ENCODE measurements around the gene SEBOX. TPM values are rescaled to one million over a fixed set of nuclear protein-coding genes. Genes with fewer than 3 reads are reported as not detected.
A peak's percentile ranks its signal among the peaks of the same experiment; 100 is the strongest.

Gene SEBOX
- total RNA-seq, 1 donor from 2014 or later = not detected

DNA sequence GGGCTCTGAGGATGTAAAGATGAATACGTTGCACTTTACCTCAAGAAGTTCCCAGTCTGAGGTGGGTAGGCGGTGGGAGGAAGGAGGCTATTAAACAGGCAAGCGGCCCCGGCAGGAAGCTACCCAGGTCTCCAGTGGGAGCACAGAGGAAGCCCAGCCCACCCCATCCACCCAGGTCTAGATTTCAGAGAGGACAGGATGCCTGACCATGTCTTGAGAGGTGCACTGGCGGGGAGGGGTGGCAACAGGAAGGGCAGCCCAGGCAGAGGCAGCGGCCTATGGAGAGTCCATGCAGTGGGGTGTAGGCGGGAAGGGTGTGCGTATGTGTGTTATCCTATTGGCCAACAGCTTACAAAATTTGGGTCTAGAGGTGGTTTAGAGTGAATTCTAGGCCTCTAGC, 20.4 kb upstream of the SEBOX start:
- H3K36me3 Mint-ChIP-seq (ENCODE audit: low read depth) = peaks cover 34% of the 10 kb centered on the region
- H3K9me3 Mint-ChIP-seq = no peaks in the 10 kb centered on the region
- H3K27me3 Mint-ChIP-seq = peaks cover 8% of the 10 kb centered on the region
- peak overlapping the region; percentile 93 for H3K4me3 Mint-ChIP-seq
- intact Hi-C loops (cut with micrococcal nuclease) = no loop called here
- peaks cover 20% of the 10 kb centered on the region for H3K4me1 Mint-ChIP-seq
- peak overlapping the region; percentile 86 for H3K27ac Mint-ChIP-seq
- no peak for DNase-seq

DNA sequence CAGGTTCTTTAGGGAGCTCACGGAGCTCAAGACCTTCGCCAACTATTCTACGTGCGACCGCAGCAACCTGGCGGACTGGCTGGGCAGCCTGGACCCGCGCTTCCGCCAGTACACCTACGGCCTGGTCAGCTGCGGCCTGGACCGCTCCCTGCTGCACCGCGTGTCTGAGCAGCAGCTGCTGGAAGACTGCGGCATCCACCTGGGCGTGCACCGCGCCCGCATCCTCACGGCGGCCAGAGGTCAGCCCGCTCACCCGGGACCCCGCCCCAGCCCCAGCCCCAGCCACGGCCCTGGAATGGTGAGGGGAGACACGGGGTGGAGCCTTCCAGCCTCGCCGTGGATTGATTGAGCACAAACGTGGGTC, 20.0 kb upstream of the SEBOX start:
- intact Hi-C loops (cut with micrococcal nuclease) = no loop called here
- Mint-ChIP-seq H3K36me3 (ENCODE audit: low read depth) (peaks cover 32% of the 10 kb centered on the region), H3K9me3 (no peaks in the 10 kb centered on the region), H3K4me1 (peaks cover 23% of the 10 kb centered on the region), H3K27ac (peak overlapping the region; percentile 86), H3K4me3 (peak overlapping the region; percentile 93), H3K27me3 (peaks cover 8% of the 10 kb centered on the region)
- DNase-seq = peak; percentile 71

DNA sequence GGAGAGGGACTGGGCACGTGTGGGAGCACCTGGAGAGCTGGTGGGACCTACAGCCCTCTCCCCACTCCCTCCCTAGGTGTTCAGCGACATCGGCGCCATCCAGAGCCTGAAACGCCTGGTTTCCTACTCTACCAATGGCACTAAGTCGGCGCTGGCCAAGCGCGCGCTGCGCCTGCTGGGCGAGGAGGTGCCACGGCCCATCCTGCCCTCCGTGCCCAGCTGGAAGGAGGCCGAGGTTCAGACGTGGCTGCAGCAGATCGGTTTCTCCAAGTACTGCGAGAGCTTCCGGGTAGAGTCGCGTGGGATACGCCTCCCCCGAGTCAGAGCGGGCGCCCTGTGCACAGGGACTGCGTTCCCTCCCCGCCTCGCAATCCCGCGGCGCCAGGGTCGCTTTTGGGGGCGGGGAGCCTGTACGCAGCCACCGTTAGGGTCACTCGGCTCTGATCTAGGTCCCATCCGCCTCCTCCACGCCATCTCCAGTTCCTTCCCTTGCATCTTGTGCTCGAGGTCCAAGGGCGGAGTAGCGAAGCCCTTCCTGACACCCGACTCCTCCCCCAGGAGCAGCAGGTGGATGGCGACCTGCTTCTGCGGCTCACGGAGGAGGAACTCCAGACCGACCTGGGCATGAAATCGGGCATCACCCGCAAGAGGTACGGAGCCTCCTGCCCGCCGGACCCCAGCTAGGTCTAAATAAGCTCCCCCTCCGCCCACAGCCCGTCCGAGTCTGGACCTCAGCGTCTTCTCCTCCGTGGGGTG, 19.5 kb upstream of the SEBOX start:
- DNase-seq = peak; percentile 91
- H3K27ac Mint-ChIP-seq = peak overlapping the region; percentile 86
- intact Hi-C loops (cut with micrococcal nuclease) = loop anchor here (1.0 kb wide), 1 partner anchor 12 kb away; no protein-coding TSS in a partner anchor
- peaks cover 27% of the 10 kb centered on the region for H3K36me3 Mint-ChIP-seq (ENCODE audit: low read depth)
- peak overlapping the region; percentile 93 for H3K4me3 Mint-ChIP-seq
- no peaks in the 10 kb centered on the region for H3K9me3 Mint-ChIP-seq
- H3K4me1 Mint-ChIP-seq = peaks cover 23% of the 10 kb centered on the region
- peaks cover 8% of the 10 kb centered on the region for H3K27me3 Mint-ChIP-seq

DNA sequence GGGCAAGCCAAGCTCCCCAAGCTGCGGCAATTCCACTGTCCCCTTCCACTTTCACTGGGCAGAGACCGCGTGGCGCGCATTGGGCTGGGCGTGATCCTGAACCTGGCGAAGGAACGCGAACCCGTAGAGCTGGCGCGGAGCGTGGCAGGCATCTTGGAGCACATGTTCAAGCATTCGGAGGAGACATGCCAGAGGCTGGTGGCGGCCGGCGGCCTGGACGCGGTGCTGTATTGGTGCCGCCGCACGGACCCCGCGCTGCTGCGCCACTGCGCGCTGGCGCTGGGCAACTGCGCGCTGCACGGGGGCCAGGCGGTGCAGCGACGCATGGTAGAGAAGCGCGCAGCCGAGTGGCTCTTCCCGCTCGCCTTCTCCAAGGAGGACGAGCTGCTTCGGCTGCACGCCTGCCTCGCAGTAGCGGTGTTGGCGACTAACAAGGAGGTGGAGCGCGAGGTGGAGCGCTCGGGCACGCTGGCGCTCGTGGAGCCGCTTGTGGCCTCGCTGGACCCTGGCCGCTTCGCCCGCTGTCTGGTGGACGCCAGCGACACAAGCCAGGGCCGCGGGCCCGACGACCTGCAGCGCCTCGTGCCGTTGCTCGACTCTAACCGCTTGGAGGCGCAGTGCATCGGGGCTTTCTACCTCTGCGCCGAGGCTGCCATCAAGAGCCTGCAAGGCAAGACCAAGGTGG, 16.3 kb upstream of the SEBOX start:
- Mint-ChIP-seq H3K4me3 (peak overlapping the region; percentile 23), H3K9me3 (no peaks in the 10 kb centered on the region)

DNA sequence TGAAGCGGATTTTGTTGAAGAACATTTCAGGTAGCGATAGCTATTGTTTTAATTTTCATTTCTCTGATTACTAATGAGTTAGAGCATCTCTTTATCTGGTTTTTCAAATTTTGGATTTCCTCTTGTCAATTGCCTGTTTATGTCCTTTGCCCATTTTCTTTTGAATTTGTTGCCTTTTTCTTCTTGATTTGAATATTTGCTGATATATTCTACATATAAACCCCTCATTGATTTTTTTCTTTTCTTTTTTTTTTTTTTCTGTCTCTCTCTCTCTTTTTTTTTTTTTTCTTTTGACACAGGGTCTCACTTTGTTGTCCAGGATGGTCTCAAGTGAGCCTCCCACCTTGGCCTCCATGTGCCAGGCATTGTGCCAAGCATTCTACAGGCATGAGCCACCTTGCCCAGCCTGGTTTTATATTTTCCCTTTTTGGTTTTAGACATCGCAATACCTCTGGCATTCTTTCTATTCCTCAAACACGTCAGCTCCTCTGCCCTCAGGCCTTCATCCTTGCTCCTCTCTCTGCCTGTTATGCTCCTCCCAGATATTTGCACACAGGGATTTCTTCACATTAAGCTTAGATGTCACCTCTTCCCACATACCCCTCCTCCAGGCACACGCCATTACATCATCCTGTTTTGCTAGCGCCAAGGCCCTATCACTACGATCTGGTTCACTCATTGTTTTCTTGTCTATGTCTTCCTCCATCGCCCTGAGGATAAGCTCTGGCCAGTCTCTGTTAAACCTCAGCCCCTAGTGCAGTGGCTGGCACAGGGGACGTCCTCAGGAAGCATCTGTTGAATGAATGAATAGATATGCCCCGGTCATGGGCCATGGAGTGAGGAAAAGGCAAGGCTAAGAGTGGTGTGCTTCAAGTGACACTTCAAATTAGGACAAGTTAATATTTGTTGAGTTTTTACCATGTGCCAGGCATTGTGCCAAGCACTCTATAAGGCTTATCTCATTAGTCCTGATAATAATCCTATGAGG, 15.1 kb upstream of the SEBOX start:
- Mint-ChIP-seq H3K27me3 (peaks cover 8% of the 10 kb centered on the region), H3K27ac (no peak overlapping the region), H3K9me3 (no peaks in the 10 kb centered on the region), H3K4me1 (peaks cover 19% of the 10 kb centered on the region), H3K36me3 (ENCODE audit: low read depth) (peaks cover 15% of the 10 kb centered on the region), H3K4me3 (no peak overlapping the region)
- intact Hi-C loops (cut with micrococcal nuclease) = no loop called here
- DNase-seq = no peak

More for the DNA sequence above, 16.3 kb upstream of the SEBOX start:
- intact Hi-C loops (cut with micrococcal nuclease) = no loop called here
- Mint-ChIP-seq H3K4me1 (peaks cover 23% of the 10 kb centered on the region), H3K27ac (no peak overlapping the region), H3K27me3 (peaks cover 8% of the 10 kb centered on the region), H3K36me3 (ENCODE audit: low read depth) (peaks cover 18% of the 10 kb centered on the region)
- DNase-seq = peak; percentile 75

DNA sequence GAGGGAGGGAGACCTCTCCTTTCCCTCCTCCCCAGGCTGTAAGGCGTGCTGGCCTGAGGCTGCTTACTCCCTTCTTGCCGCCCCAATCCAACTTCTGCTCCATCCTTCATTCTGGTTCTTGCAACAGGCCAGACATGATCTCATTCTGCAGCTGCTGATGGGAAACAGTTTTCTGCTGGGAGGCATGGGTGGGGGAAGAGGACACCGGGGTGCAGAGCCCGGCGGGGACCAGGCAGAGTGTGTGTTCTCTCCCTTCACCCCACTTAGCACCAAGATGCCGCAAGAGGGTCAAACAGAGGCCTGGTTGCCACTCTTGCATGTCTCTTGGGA, 7.9 kb upstream of the SEBOX start:
- Mint-ChIP-seq H3K4me1 (peaks cover 21% of the 10 kb centered on the region), H3K4me3 (peak overlapping the region; percentile 85), H3K9me3 (no peaks in the 10 kb centered on the region), H3K27me3 (no peaks in the 10 kb centered on the region), H3K36me3 (ENCODE audit: low read depth) (peaks cover 9% of the 10 kb centered on the region), H3K27ac (peak overlapping the region; percentile 84)
- DNase-seq = no peak
- intact Hi-C loops (cut with micrococcal nuclease) = loop anchor here (1.0 kb wide), 1 partner anchor 11 kb away; no protein-coding TSS in a partner anchor

DNA sequence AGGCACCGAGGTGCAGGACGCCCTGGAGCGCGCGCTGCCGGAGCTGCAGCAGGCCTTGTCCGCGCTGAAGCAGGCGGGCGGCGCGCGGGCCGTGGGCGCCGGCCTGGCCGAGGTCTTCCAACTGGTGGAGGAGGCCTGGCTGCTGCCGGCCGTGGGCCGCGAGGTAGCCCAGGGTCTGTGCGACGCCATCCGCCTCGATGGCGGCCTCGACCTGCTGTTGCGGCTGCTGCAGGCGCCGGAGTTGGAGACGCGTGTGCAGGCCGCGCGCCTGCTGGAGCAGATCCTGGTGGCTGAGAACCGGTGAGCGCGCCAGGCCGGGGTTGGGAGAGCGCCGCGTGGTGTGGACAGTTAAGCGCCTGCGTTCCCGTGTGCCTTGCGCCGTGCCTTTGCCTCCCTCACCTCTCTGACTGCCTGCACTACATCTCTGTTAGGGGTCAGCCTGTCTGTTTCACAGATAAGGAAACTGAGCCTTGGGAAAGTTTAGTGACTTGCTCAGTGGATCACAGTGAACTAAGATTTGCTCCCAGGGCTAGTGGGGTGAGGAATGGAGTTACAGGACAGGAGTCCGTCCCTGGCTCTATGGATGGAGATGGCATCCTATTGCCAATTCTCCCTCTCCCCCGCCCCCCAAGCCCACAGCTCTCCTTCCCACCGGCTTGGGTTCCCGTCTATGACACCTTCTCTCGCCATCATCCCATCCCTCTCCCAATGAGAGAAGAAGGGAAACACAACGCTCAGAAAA, 7.4 kb upstream of the SEBOX start:
- Mint-ChIP-seq H3K4me3 (peak overlapping the region; percentile 85), H3K36me3 (ENCODE audit: low read depth) (peaks cover 9% of the 10 kb centered on the region), H3K9me3 (no peaks in the 10 kb centered on the region), H3K4me1 (peaks cover 21% of the 10 kb centered on the region), H3K27me3 (no peaks in the 10 kb centered on the region), H3K27ac (peak overlapping the region; percentile 84)
- peak; percentile 76 for DNase-seq
- intact Hi-C loops (cut with micrococcal nuclease) = loop anchor here (1.0 kb wide), 1 partner anchor 12 kb away; no protein-coding TSS in a partner anchor

DNA sequence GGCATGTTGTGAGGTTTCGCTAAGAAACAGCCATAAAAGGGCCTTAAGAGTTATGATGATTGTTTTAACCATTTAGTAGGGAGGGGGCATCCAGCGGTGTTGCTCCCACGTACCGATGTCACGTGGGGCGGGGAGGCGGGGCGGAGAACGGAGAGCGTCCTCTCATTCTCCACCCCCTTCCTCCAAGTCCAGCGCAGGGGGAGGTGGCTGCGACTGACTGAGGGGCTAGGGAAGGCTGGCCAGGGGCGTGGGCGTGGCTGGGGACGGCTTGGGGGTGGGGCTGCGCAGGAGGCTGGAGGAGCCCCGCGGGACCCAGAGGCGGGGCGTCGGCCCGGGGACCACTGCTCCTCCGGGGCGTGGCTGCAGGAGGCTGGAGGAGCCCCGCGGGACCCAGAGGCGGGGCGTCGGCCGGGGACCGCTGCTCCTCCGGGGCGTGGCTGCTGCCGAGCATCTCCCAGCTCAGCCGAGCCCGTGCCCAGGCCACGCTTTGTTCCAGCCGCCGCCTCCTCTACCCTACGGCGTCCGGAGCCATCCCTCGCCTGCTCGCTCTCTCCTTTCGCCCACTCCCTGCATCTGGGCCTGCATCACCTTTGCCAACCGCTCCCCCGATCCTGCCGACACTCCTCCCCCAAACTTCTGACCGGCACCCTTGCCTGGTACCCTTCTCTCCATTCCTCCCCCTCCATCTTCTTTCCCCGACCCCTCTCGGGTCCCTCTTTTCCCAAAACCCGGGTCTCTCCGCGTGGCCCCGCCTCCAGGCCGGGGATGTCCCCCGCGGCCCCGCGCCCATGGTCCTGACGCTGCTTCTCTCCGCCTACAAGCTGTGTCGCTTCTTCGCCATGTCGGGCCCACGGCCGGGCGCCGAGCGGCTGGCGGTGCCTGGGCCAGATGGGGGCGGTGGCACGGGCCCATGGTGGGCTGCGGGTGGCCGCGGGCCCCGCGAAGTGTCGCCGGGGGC, 6.5 kb upstream of the SEBOX start, which contains the start of gene SARM1:
Gene SARM1 (plus strand): TSS at position 450 of the 958 bp plus-strand sequence. CDS start 339 bp downstream, at position 789.
- Mint-ChIP-seq H3K4me1 (peaks cover 21% of the 10 kb centered on the region), H3K36me3 (ENCODE audit: low read depth) (peaks cover 9% of the 10 kb centered on the region), H3K4me3 (peak within 1 kb of the TSS; percentile 85), H3K9me3 (no peaks in the 10 kb centered on the region), H3K27me3 (no peaks in the 10 kb centered on the region), H3K27ac (peak within 1 kb of the TSS; percentile 91)
- peak; percentile 96 for DNase-seq
- intact Hi-C loops (cut with micrococcal nuclease) = loop anchor here (1.0 kb wide), 4 partner anchors 13 to 330 kb away; partner anchors contain the start of genes IFT20, POLDIP2 and TNFAIP1

DNA sequence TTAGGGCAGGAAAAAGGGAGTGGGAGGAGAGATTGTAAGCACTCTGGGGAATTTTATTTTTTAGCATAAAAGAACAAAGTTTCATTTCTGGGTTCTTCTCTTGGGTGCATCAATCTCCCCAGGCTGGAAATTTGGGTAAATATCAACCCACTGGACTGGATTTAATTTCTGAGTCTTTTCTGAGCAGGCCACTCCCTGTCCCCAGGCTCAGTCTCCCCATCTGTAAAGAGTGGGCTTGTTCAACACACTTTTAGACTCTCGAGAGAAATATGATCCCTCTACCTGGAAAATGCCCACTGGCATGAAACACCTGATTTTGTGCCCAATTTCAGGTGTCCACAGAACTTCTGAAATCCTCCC, 5.7 kb upstream of the SEBOX start:
- Mint-ChIP-seq H3K27ac (no peak overlapping the region), H3K4me1 (peaks cover 21% of the 10 kb centered on the region), H3K36me3 (ENCODE audit: low read depth) (peaks cover 9% of the 10 kb centered on the region), H3K4me3 (peak overlapping the region; percentile 85), H3K9me3 (no peaks in the 10 kb centered on the region), H3K27me3 (no peaks in the 10 kb centered on the region)
- intact Hi-C loops (cut with micrococcal nuclease) = loop anchor here (1.0 kb wide), 3 partner anchors 13 to 329 kb away; partner anchors contain the start of genes IFT20, POLDIP2 and TNFAIP1
- DNase-seq = no peak

DNA sequence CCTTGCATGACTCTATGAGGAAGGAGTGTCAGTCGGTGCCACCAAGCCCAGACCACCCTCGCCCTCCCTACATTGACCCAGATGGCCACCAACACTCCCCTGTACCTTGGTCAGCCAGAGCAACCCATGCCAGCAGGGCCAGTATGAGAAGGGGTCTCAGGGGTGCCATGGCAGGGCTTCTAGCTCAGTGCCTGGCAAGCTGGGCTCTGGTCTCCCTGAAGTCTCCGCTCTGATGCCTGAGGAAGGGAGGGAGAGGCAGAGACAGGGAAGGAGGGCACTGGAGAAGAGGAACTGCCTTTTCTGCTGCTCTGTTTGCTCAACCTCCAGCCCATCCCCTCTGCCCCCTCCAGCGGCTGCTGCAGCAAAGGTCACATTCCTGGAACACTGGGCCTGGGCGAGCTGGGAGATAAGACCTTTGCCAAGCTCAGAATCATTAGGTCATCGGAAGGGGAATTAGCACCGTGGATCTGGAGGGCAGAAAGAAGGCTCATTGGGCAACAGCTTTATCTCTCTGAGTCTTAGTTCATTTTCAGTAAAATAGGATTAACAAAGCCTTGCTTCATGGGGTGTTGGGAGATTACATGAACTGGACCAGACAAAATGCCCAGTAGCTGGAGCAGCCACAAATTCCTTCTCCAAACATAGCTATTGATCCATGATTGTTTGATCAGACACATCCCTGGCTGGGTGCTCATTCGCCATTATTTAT, 5.2 kb upstream of the SEBOX start, which contains the start of gene VTN:
Gene VTN (minus strand): TSS at position 273 of the 709 bp plus-strand sequence. CDS start 104 bp downstream, at position 169.
- intact Hi-C loops (cut with micrococcal nuclease) = no loop called here
- H3K4me3 Mint-ChIP-seq = peak within 1 kb of the TSS; percentile 85
- DNase-seq = no peak
- H3K36me3 Mint-ChIP-seq (ENCODE audit: low read depth) = peaks cover 9% of the 10 kb centered on the region
- peaks cover 21% of the 10 kb centered on the region for H3K4me1 Mint-ChIP-seq
- no peaks in the 10 kb centered on the region for H3K9me3 Mint-ChIP-seq
- H3K27me3 Mint-ChIP-seq = no peaks in the 10 kb centered on the region
- peak within 1 kb of the TSS; percentile 91 for H3K27ac Mint-ChIP-seq

DNA sequence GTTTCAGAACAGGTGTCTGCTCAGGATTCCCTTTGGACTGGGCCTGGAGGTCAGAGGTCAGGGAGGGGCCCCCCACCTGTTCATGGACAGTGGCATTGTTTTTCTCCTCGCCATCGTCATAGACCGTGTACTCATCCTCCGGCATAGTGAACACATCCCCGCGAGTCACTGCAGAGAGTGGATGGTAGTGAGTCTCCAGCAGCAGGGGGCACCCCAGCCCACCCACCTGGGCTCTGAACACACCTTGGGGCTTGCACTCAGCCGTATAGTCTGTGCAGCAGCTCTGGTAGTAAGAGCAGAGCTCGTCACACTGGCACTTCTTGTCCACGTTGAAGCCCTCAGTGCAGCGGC, 4.7 kb upstream of the SEBOX start:
- H3K27ac Mint-ChIP-seq = no peak overlapping the region
- peaks cover 21% of the 10 kb centered on the region for H3K4me1 Mint-ChIP-seq
- H3K4me3 Mint-ChIP-seq = no peak overlapping the region
- intact Hi-C loops (cut with micrococcal nuclease) = no loop called here
- DNase-seq = no peak
- no peaks in the 10 kb centered on the region for H3K9me3 Mint-ChIP-seq
- H3K27me3 Mint-ChIP-seq = no peaks in the 10 kb centered on the region
- H3K36me3 Mint-ChIP-seq (ENCODE audit: low read depth) = peaks cover 6% of the 10 kb centered on the region
